ENCODE results near the gene AIF1. TPM values are rescaled to one million over a fixed set of nuclear protein-coding genes. Genes with fewer than 3 reads are reported as not detected.
"Not testable (repeated sequence)": the region's sequence is repeated elsewhere in the genome, so short reads cannot be mapped to it uniquely, and the experiment has no call there.

The AIF1 gene
- total RNA-seq, 1 experiment from 2014 or later = not detected

GRCh38 chr6:31587791-31588777 lies 26.9 kb upstream of the AIF1 start:
- Mint-ChIP-seq H3K4me3 (ENCODE audit: unreplicated experiment) (no peak overlapping the region), H3K36me3 (ENCODE audit: insufficient read depth, unreplicated experiment) (no peaks in the 10 kb centered on the region), H3K4me1 (ENCODE audit: insufficient read depth, unreplicated experiment) (peaks cover 6% of the 10 kb centered on the region), H3K27me3 (ENCODE audit: insufficient read depth, unreplicated experiment) (no peaks in the 10 kb centered on the region), H3K27ac (ENCODE audit: low read depth, unreplicated experiment) (no peak overlapping the region), H3K9me3 (ENCODE audit: unreplicated experiment) (no peaks in the 10 kb centered on the region)
- intact Hi-C loops (cut with micrococcal nuclease) = no loop called here
- TF ChIP-seq CTCF (IDR thresholded peaks at IDR 0.05; ENCODE audit: unreplicated experiment) = no peak
- no peak for DNase-seq (ENCODE audit: unreplicated experiment)
- ChIA-PET POLR2A (no interaction called here), CTCF (interaction anchor here (0.5 to 18.9 kb wide), 4 partner anchors 9 to 105 kb away, joined by 3 to 215 read pairs (median 4); partner anchors contain the start of genes NCR3 and TNF)
- BruUV-seq (replicated peaks) = no TSS peak

DNA sequence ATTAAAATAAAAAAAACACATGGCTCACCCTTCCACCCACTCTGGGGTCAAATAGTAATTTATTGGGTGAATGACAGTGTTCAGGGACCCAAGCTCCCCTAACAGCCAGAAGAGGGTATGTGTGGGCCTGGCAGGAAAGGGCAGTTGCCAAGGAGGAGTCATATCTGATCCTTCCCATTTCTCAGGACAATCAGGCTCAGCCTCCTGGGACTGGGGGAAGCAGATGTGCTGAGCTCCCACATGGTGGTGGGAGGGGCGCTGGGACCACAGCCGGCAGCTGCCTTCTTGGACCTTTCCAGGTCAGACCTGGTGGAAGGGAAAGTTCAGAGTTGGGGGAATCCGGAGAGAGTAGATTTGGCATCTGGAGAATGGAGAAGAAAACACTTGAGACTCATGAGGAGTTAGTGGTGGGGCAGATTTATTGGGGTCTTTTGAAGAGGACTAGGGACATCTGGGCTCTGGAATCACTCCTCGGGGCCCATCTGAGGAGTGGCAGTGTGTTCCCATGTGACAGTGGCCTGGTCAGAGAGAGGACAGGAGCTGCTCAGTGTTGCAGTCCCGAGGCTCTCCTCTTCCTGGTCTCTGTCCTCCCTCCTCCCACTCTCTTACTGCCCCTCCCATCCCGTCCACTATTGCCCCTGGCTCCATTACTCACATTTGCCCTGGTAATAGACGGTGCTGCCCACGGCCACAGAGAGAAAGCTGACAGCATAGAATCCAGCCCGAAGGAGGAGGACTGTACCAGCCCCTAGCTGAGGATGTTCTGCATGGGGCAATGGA lies 26.0 kb upstream of the AIF1 start:
- H3K4me1 Mint-ChIP-seq (ENCODE audit: insufficient read depth, unreplicated experiment) = peaks cover 6% of the 10 kb centered on the region
- intact Hi-C loops (cut with micrococcal nuclease) = no loop called here
- no peaks in the 10 kb centered on the region for H3K27me3 Mint-ChIP-seq (ENCODE audit: insufficient read depth, unreplicated experiment)
- H3K4me3 Mint-ChIP-seq (ENCODE audit: unreplicated experiment) = no peak overlapping the region
- H3K9me3 Mint-ChIP-seq (ENCODE audit: unreplicated experiment) = no peaks in the 10 kb centered on the region
- no peak for TF ChIP-seq CTCF (IDR thresholded peaks at IDR 0.05; ENCODE audit: unreplicated experiment)
- H3K27ac Mint-ChIP-seq (ENCODE audit: low read depth, unreplicated experiment) = peak overlapping the region; percentile 13
- ChIA-PET POLR2A (no interaction called here), CTCF (interaction anchor here (0.6 to 18.9 kb wide), 3 partner anchors 8 to 191 kb away, joined by 3 to 215 read pairs (median 3); partner anchors contain the start of gene NCR3)
- BruUV-seq (replicated peaks) = no TSS peak
- H3K36me3 Mint-ChIP-seq (ENCODE audit: insufficient read depth, unreplicated experiment) = no peaks in the 10 kb centered on the region
- DNase-seq (ENCODE audit: unreplicated experiment) = no peak

- BruUV-seq (replicated peaks); POLR2A ChIA-PET; H3K27ac Mint-ChIP-seq (ENCODE audit: low read depth, unreplicated experiment); H3K4me1 Mint-ChIP-seq (ENCODE audit: insufficient read depth, unreplicated experiment); H3K4me3 Mint-ChIP-seq (ENCODE audit: unreplicated experiment); H3K27me3 Mint-ChIP-seq (ENCODE audit: insufficient read depth, unreplicated experiment); H3K9me3 Mint-ChIP-seq (ENCODE audit: unreplicated experiment); DNase-seq (ENCODE audit: unreplicated experiment); intact Hi-C loops (cut with micrococcal nuclease); H3K36me3 Mint-ChIP-seq (ENCODE audit: insufficient read depth, unreplicated experiment): not testable (repeated sequence)
- CTCF ChIA-PET = interaction anchor here (0.6 to 18.9 kb wide), 4 partner anchors 7 to 104 kb away, joined by 3 to 215 read pairs (median 3); partner anchors contain the start of gene NCR3
Measured at GRCh38 chr6:31590691-31591090, 24.3 kb upstream of the AIF1 start.

- CTCF ChIA-PET = interaction anchor here (10.3 kb wide), 1 partner anchor 11 kb away, joined by 215 read pairs; the partner anchor contains the start of genes LST1, LTB and TNF
- intact Hi-C loops (cut with micrococcal nuclease) = no loop called here
Measured at GRCh38 chr6:31592396-31592771, 22.6 kb upstream of the AIF1 start.

More at GRCh38 chr6:31592396-31592771, 22.6 kb upstream of the AIF1 start:
- DNase-seq (ENCODE audit: unreplicated experiment) = no peak
- BruUV-seq (replicated peaks) = no TSS peak
- POLR2A ChIA-PET = no interaction called here
- no peak overlapping the region for H3K27ac Mint-ChIP-seq (ENCODE audit: low read depth, unreplicated experiment)
- peaks cover 6% of the 10 kb centered on the region for H3K4me1 Mint-ChIP-seq (ENCODE audit: insufficient read depth, unreplicated experiment)
- no peaks in the 10 kb centered on the region for H3K27me3 Mint-ChIP-seq (ENCODE audit: insufficient read depth, unreplicated experiment)
- TF ChIP-seq CTCF (IDR thresholded peaks at IDR 0.05; ENCODE audit: unreplicated experiment) = no peak
- no peaks in the 10 kb centered on the region for H3K9me3 Mint-ChIP-seq (ENCODE audit: unreplicated experiment)
- no peak overlapping the region for H3K4me3 Mint-ChIP-seq (ENCODE audit: unreplicated experiment)
- no peaks in the 10 kb centered on the region for H3K36me3 Mint-ChIP-seq (ENCODE audit: insufficient read depth, unreplicated experiment)
